Measurements from ENCODE around the gene GLG1. TPM values are rescaled to one million over a fixed set of nuclear protein-coding genes. Genes with fewer than 3 reads are reported as not detected.

The GLG1 gene
- total and polyA plus RNA-seq, 2 donors (not counting 3 experiments of a cell fraction or from before 2014, with no cell fraction given), result 86.3 to 165 TPM

DNA sequence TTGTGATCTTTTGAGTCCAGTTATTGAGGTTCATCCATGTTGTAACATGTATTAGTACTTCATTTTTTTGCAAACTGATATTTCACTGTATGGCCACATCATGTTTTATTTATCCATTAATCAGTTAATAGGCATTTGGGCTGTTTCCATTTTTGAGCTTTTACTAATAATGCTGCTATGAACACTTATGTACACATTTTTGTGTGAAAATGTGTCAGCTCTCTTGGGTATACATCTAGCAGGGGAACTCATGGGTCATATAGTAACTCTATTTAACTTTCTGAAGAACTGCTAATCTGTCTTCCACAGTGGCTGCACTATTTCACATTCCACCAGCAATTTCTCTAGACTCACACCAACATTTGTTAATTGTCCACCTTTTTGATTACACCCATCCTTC is 82.0 kb downstream of the GLG1 start:
- Histone ChIP-seq H3K9me1 (replicated peaks; ENCODE audit: control insufficient read depth, extremely low read depth, insufficient read depth, low read length) (no peaks in the 10 kb centered on the region), H3K9ac (replicated peaks; ENCODE audit: extremely low read depth, insufficient read depth, low read length) (no peak overlapping the region), H2AFZ (ENCODE audit: low read depth, low read length) (no peak overlapping the region), H3K79me2 (ENCODE audit: control insufficient read depth, insufficient read depth, low read length) (peaks cover 3% of the 10 kb centered on the region), H3K4me3 (replicated peaks in 1 of 3; ENCODE audit: insufficient read depth in 1 of 3, low read depth in 1 of 3, low read length in 3 of 3) (no peak overlapping the region), H3K4me2 (ENCODE audit: insufficient read depth, low read length) (no peak overlapping the region), H4K20me1 (replicated peaks; ENCODE audit: control insufficient read depth, extremely low read depth, insufficient read depth, low read length) (no peaks in the 10 kb centered on the region), H3K27me3 (ENCODE audit: control insufficient read depth in 2 of 2, insufficient read depth in 2 of 2, low read length in 2 of 2) (no peaks in the 10 kb centered on the region), H3K4me1 (ENCODE audit: control insufficient read depth, extremely low read depth, insufficient read depth, low read length) (no peaks in the 10 kb centered on the region), H3K27ac (ENCODE audit: insufficient read depth, low read depth, low read length) (no peak overlapping the region), H3K9me3 (replicated peaks; ENCODE audit: control insufficient read depth, insufficient read depth, low read length) (no peaks in the 10 kb centered on the region), H3K36me3 (ENCODE audit: control insufficient read depth in 2 of 2, extremely low read depth in 1 of 2, insufficient read depth in 2 of 2, low read length in 2 of 2) (no peaks in the 10 kb centered on the region)
- DNase-seq (ENCODE audit: low read depth, low spot score) (no peak), FAIRE-seq (no peak)
- dilution Hi-C loops (cut with MboI; ENCODE audit: extremely low pct_ligation_motif_present, low sequenced_read_pairs) (no loop called here), intact Hi-C loops (cut with micrococcal nuclease) (no loop called here)
- no TSS peak for BruUV-seq (replicated peaks)
- POLR2A ChIA-PET, result no interaction called here
- TF ChIP-seq EZH2 (IDR thresholded peaks at IDR 0.05; ENCODE audit: borderline replicate concordance, low read depth, low read length, severe bottlenecking), result no peak
- TF ChIP-seq MYC (IDR thresholded peaks at IDR 0.05; ENCODE audit: low read depth, low read length), result no peak
- no peak for TF ChIP-seq JUN (IDR thresholded peaks at IDR 0.05; ENCODE audit: borderline replicate concordance, insufficient read depth, insufficient read length, low read depth)
- no peak for TF ChIP-seq GATA2 (IDR thresholded peaks at IDR 0.05; ENCODE audit: insufficient read depth, insufficient read length, low read depth, low read length)
- TF ChIP-seq, protein P1, sequence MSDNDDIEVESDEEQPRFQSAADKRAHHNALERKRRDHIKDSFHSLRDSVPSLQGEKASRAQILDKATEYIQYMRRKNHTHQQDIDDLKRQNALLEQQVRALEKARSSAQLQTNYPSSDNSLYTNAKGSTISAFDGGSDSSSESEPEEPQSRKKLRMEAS (IDR thresholded peaks at IDR 0.05; ENCODE audit: insufficient read depth, insufficient read length), result no peak
- TF ChIP-seq, protein P2, sequence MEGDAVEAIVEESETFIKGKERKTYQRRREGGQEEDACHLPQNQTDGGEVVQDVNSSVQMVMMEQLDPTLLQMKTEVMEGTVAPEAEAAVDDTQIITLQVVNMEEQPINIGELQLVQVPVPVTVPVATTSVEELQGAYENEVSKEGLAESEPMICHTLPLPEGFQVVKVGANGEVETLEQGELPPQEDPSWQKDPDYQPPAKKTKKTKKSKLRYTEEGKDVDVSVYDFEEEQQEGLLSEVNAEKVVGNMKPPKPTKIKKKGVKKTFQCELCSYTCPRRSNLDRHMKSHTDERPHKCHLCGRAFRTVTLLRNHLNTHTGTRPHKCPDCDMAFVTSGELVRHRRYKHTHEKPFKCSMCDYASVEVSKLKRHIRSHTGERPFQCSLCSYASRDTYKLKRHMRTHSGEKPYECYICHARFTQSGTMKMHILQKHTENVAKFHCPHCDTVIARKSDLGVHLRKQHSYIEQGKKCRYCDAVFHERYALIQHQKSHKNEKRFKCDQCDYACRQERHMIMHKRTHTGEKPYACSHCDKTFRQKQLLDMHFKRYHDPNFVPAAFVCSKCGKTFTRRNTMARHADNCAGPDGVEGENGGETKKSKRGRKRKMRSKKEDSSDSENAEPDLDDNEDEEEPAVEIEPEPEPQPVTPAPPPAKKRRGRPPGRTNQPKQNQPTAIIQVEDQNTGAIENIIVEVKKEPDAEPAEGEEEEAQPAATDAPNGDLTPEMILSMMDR (IDR thresholded peaks at IDR 0.05; ENCODE audit: extremely low read depth in 1 of 2, insufficient read depth in 1 of 2, low read depth in 1 of 2, low read length in 2 of 2), result no peak
- TF ChIP-seq FOS (IDR thresholded peaks at IDR 0.05; ENCODE audit: borderline replicate concordance, insufficient read depth, low read length), result no peak
- TF ChIP-seq POLR2A (IDR thresholded peaks at IDR 0.05; ENCODE audit: low read depth, low read length), result no peak
- no peak for TF ChIP-seq POLR2AphosphoS5 (IDR thresholded peaks at IDR 0.05; ENCODE audit: insufficient read depth, low read depth, low read length)
- CTCF ChIA-PET, result interaction anchor here (1.2 kb wide), 1 partner anchor 127 kb away, joined by 3 read pairs; no protein-coding TSS in a partner anchor

Data from endothelial cell of umbilical vein (primary cell).